GM19099 (cell line): ENCODE measurements around the gene ZBTB9.

Source experiments
- POLR2A ChIP-seq: IDR thresholded peaks from 3 replicates; pipeline ENCODE4 v1.6.1; 2011; ENCODE audit warnings: low read depth; ENCODE audit not compliant: insufficient read length; ENCODE audit errors: extremely low read depth

Gene ZBTB9

GRCh38 chr6:33459226-33459625 lies 4.8 kb downstream of the ZBTB9 start:
- no peak for TF ChIP-seq POLR2A

DNA sequence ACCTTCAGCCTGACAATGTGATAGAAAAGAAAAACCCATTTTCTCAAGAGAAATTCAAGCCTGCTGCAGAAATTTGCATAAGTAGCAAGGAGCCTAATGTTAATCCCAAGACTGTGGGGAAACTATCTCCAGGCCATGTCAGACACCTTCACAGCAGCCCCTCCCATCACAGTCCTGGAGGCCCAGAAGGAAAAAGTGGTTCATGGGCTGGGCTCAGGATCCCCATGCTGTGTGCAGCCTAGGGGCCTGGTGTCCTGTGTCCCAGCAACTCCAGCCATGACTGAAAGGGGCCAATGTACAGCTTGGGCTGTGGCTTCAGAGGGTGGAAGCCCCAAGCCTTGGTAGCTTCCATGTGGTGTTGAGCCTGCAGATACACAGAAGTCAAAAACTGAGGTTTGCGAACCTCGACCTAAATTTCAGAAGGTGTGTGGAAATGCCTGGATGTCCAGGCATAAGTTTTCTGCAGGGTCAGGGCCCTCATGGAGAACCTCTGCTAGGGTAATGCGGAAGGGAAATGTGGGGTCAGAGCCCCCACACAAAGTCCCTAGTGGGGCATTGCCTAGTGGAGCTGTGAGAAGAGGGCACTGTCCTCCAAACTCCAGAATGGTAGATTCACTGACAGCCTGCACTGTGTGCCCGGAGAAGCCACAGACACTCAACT lies 11.8 kb downstream of the ZBTB9 start:
- TF ChIP-seq POLR2A: no peak

- no peak for TF ChIP-seq POLR2A
Observed at GRCh38 chr6:33467091-33467490, 12.7 kb downstream of the ZBTB9 start.

GRCh38 chr6:33469661-33470060 lies 15.3 kb downstream of the ZBTB9 start:
- no peak for TF ChIP-seq POLR2A

DNA sequence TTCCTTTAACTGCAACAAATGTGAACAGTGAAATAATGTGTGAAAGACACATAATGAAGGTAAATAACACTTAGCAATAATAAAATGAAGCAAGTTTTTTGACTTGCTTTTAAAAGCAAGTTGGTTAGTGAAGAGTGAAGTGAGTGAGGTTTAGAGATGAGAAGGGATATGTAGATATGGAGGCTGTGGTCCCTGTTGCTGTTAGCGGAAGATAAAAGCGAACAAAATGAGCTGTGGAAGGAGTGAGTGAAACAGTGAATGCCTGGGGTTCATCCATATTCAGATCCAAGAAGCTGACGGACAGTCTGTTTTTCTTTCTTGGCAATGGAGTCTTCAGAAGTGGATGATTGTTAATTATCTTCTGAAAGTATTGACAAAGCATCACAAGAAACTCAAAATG lies 23.5 kb downstream of the ZBTB9 start:
- no peak for TF ChIP-seq POLR2A

GRCh38 chr6:33481192-33481591 lies 26.8 kb downstream of the ZBTB9 start:
- TF ChIP-seq POLR2A: no peak

- TF ChIP-seq POLR2A: no peak
Observed at GRCh38 chr6:33483678-33484077, 29.3 kb downstream of the ZBTB9 start.

GRCh38 chr6:33488339-33488738 lies 34.0 kb downstream of the ZBTB9 start:
- TF ChIP-seq POLR2A: no peak

GRCh38 chr6:33490198-33490597 lies 35.8 kb downstream of the ZBTB9 start:
- no peak for TF ChIP-seq POLR2A

DNA sequence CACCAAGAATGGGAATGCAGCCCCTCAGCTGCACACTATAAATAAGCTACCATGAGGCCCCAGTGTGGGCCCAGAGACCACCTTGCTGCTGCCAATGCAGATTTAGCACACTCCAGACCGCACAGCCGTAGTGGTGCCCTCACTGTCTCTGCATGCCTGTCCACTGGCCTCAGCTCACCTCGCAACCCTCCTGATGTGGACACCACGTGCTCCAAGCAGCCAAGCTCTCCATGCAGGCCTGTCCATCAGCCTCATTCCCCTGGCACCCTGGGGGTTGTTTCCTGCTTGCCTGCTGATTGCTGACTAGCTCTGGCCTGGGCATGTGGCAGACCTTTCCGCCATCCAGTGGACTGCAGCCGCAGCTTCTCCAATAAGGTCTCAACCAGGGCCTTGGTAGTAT lies 36.2 kb downstream of the ZBTB9 start:
- TF ChIP-seq POLR2A: no peak

- no peak for TF ChIP-seq POLR2A
Observed at GRCh38 chr6:33492093-33492492, 37.7 kb downstream of the ZBTB9 start.

DNA sequence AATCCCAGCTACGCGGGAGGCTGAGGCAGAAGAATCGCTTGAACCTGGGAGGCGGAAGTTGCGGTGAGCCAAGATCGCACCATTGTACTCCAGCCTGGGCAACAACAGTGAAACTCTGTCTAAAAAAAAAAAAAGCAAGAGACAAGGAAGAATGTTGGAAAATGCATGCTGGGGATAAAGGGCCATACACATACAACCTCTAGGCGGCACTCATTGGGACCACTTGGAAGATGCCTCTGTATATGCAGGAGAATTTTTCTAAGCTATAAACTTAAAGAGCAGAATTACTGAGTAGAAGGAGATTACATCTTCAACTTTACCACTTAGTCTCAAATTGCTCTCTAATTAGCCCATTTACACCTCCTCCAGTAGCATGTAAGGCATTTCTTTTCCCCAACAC lies 42.8 kb downstream of the ZBTB9 start:
- TF ChIP-seq POLR2A: no peak

GRCh38 chr6:33502486-33502885 lies 48.1 kb downstream of the ZBTB9 start:
- TF ChIP-seq POLR2A: no peak

DNA sequence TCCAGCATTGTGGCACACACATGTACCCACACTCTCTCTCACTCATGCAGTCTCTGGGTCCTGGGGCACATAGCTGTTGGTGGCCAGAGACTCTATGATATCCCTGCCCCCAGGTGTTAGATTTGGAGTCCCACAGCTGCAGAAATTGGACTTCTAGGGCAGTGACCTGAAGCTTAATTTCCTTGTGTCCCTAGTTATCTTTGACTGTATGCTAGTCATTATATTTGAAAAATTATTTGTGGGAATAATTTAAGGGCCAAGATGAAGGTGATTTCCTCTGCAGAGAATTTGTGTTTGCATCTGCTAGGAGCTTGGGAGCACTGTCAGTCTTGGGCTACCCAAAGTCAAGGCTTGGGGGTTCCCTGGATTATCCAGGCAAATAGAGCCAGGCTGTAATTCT lies 50.1 kb downstream of the ZBTB9 start:
- no peak for TF ChIP-seq POLR2A

DNA sequence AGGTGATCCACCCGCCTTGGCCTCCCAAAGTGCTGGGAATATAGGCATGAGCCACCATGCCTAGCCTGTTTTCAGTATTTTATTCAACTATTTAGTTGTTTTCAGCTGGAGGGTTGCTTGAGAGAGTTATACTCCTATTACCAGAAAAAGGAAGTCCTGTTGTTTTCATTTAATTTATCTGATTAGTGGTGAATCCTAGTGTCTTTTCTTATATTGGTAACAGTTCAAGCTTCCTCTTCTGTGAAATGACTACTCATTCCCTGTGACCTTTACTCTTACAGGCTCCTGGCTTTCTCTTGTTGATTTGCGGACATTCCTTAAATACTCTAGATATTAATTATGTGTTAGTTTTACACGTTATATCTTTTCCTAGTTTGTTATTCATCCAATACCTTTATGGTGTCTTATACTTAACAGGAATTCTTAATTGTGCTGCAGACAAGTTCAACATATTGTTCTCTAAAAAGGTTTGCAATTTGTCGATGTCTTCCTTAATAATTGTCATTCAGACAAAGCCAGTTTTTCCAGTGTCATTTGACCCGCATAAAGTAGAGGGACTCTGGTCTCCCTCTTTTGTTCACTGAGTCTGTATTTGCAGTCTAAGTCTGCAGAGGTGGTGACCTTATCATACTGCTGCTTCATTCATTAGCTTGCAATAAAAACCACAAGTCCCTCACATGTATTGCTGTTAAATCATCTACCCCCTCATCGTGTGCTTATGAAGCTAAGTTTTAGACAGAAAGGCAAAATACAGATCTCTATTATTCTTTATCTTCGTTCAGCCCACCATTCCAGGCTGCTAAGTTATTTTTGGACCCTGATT lies 51.4 kb downstream of the ZBTB9 start:
- no peak for TF ChIP-seq POLR2A
